ENCODE results near the gene CXCL14.
A peak's percentile ranks its signal among the peaks of the same experiment; 100 is the strongest.

CXCL14 gene

GRCh38 chr5:135571066-135571609, 7.7 kb downstream of the CXCL14 start:
- DNase-seq (ENCODE audit: low read depth): no peak
- TF ChIP-seq CTCF (IDR thresholded peaks at IDR 0.05; ENCODE audit: insufficient read depth, low read depth, low read length, missing control alignments): no peak
- H3K4me3 ChIP-seq (ENCODE audit: low read length): no peak overlapping the region

GRCh38 chr5:135570453-135570764, 8.4 kb downstream of the CXCL14 start:
- no peak for DNase-seq (ENCODE audit: low read depth)
- no peak for TF ChIP-seq CTCF (IDR thresholded peaks at IDR 0.05; ENCODE audit: insufficient read depth, low read depth, low read length, missing control alignments)
- no peak overlapping the region for H3K4me3 ChIP-seq (ENCODE audit: low read length)

GRCh38 chr5:135569755-135570452, 8.9 kb downstream of the CXCL14 start:
- TF ChIP-seq CTCF (IDR thresholded peaks at IDR 0.05; ENCODE audit: insufficient read depth, low read depth, low read length, missing control alignments): peak; percentile 64
- peak; percentile 64 for DNase-seq (ENCODE audit: low read depth)
- no peak overlapping the region for H3K4me3 ChIP-seq (ENCODE audit: low read length)

- H3K4me3 ChIP-seq (ENCODE audit: low read length): no peak overlapping the region
- no peak for TF ChIP-seq CTCF (IDR thresholded peaks at IDR 0.05; ENCODE audit: insufficient read depth, low read depth, low read length, missing control alignments)
- DNase-seq (ENCODE audit: low read depth): peak; percentile 82
These were observed 9.8 kb downstream of the CXCL14 start for GRCh38 chr5:135568923-135569360.

GRCh38 chr5:135568246-135568645, 10.5 kb downstream of the CXCL14 start:
- TF ChIP-seq CTCF (IDR thresholded peaks at IDR 0.05; ENCODE audit: insufficient read depth, low read depth, low read length, missing control alignments): no peak
- DNase-seq (ENCODE audit: low read depth): no peak
- H3K4me3 ChIP-seq (ENCODE audit: low read length): no peak overlapping the region

GRCh38 chr5:135567661-135568060, 11.1 kb downstream of the CXCL14 start:
- DNase-seq (ENCODE audit: low read depth): no peak
- TF ChIP-seq CTCF (IDR thresholded peaks at IDR 0.05; ENCODE audit: insufficient read depth, low read depth, low read length, missing control alignments): no peak
- no peak overlapping the region for H3K4me3 ChIP-seq (ENCODE audit: low read length)

Measured in epithelial cell of esophagus (primary cell).